Measurements from ENCODE around the gene BTBD7.

GRCh38 chr14:93232159-93232558, 100.7 kb downstream of the BTBD7 start:
- TF ChIP-seq POLR2A (IDR thresholded peaks at IDR 0.05; ENCODE audit: low read length), result no peak
- no peak for TF ChIP-seq GATA1 (IDR thresholded peaks at IDR 0.05; ENCODE audit: low read depth, low read length)

Measured in erythroblast (primary cell).